ENCODE measurements around the gene GUCY2C. TPM values are rescaled to one million over a fixed set of nuclear protein-coding genes. Genes with fewer than 3 reads are reported as not detected.

The GUCY2C gene
- total RNA-seq, 1 donor, result not detected

GRCh38 chr12:14714437-14714836 is 18.0 kb upstream of the GUCY2C start:
- H3K4me2 ChIP-seq (ENCODE audit: insufficient read depth, low read length), result no peak overlapping the region
- TF ChIP-seq CTCF (IDR thresholded peaks at IDR 0.05; ENCODE audit: extremely low read depth, low read depth, low read length), result no peak
- H4K20me1 ChIP-seq (ENCODE audit: insufficient read depth, low read length), result no peaks in the 10 kb centered on the region
- H3K27me3 ChIP-seq (ENCODE audit: insufficient read depth, low read length), result peaks cover 3% of the 10 kb centered on the region
- no peak for DNase-seq (ENCODE audit: insufficient read length, low spot score, missing footprints)
- H3K79me2 ChIP-seq (ENCODE audit: insufficient read depth, low read length), result no peaks in the 10 kb centered on the region
- no peaks in the 10 kb centered on the region for H3K9me3 ChIP-seq (ENCODE audit: low read depth, low read length)
- no peak overlapping the region for H3K27ac ChIP-seq (ENCODE audit: low read depth, low read length)
- no peaks in the 10 kb centered on the region for H3K4me1 ChIP-seq (ENCODE audit: insufficient read depth, low read length)
- no peaks in the 10 kb centered on the region for H3K36me3 ChIP-seq (ENCODE audit: insufficient read depth, low read length)
- H2AFZ ChIP-seq (ENCODE audit: low read length), result no peak overlapping the region
- H3K4me3 ChIP-seq (ENCODE audit: insufficient read depth, low read length), result no peak overlapping the region

- H3K4me3 ChIP-seq (ENCODE audit: insufficient read depth, low read length), result no peak overlapping the region
- TF ChIP-seq CTCF (IDR thresholded peaks at IDR 0.05; ENCODE audit: extremely low read depth, low read depth, low read length), result no peak
Observed at GRCh38 chr12:14710632-14711320, 14.4 kb upstream of the GUCY2C start.

GRCh38 chr12:14701809-14702568 is 5.6 kb upstream of the GUCY2C start:
- Histone ChIP-seq H2AFZ (ENCODE audit: low read length) (no peak overlapping the region), H3K36me3 (ENCODE audit: insufficient read depth, low read length) (no peaks in the 10 kb centered on the region), H3K4me1 (ENCODE audit: insufficient read depth, low read length) (no peaks in the 10 kb centered on the region), H3K79me2 (ENCODE audit: insufficient read depth, low read length) (no peaks in the 10 kb centered on the region), H3K27me3 (ENCODE audit: insufficient read depth, low read length) (no peaks in the 10 kb centered on the region), H3K9me3 (ENCODE audit: low read depth, low read length) (no peaks in the 10 kb centered on the region), H3K4me2 (ENCODE audit: insufficient read depth, low read length) (no peak overlapping the region), H3K27ac (ENCODE audit: low read depth, low read length) (no peak overlapping the region), H3K4me3 (ENCODE audit: insufficient read depth, low read length) (no peak overlapping the region), H4K20me1 (ENCODE audit: insufficient read depth, low read length) (no peaks in the 10 kb centered on the region)
- DNase-seq (ENCODE audit: insufficient read length, low spot score, missing footprints), result no peak
- no peak for TF ChIP-seq CTCF (IDR thresholded peaks at IDR 0.05; ENCODE audit: extremely low read depth, low read depth, low read length)

More at GRCh38 chr12:14710632-14711320, 14.4 kb upstream of the GUCY2C start:
- no peak overlapping the region for H3K4me2 ChIP-seq (ENCODE audit: insufficient read depth, low read length)
- no peaks in the 10 kb centered on the region for H3K4me1 ChIP-seq (ENCODE audit: insufficient read depth, low read length)
- H3K27ac ChIP-seq (ENCODE audit: low read depth, low read length), result no peak overlapping the region
- DNase-seq (ENCODE audit: insufficient read length, low spot score, missing footprints), result no peak
- H3K9me3 ChIP-seq (ENCODE audit: low read depth, low read length), result no peaks in the 10 kb centered on the region
- peaks cover 3% of the 10 kb centered on the region for H3K27me3 ChIP-seq (ENCODE audit: insufficient read depth, low read length)
- H3K79me2 ChIP-seq (ENCODE audit: insufficient read depth, low read length), result no peaks in the 10 kb centered on the region
- H2AFZ ChIP-seq (ENCODE audit: low read length), result no peak overlapping the region
- no peaks in the 10 kb centered on the region for H3K36me3 ChIP-seq (ENCODE audit: insufficient read depth, low read length)
- H4K20me1 ChIP-seq (ENCODE audit: insufficient read depth, low read length), result no peaks in the 10 kb centered on the region

GRCh38 chr12:14700935-14701334 is 4.5 kb upstream of the GUCY2C start:
- no peak for TF ChIP-seq CTCF (IDR thresholded peaks at IDR 0.05; ENCODE audit: extremely low read depth, low read depth, low read length)
- Histone ChIP-seq H3K79me2 (ENCODE audit: insufficient read depth, low read length) (no peaks in the 10 kb centered on the region), H3K4me1 (ENCODE audit: insufficient read depth, low read length) (no peaks in the 10 kb centered on the region), H3K4me2 (ENCODE audit: insufficient read depth, low read length) (no peak overlapping the region), H2AFZ (ENCODE audit: low read length) (no peak overlapping the region), H3K36me3 (ENCODE audit: insufficient read depth, low read length) (no peaks in the 10 kb centered on the region), H3K4me3 (ENCODE audit: insufficient read depth, low read length) (no peak overlapping the region), H3K27ac (ENCODE audit: low read depth, low read length) (no peak overlapping the region), H4K20me1 (ENCODE audit: insufficient read depth, low read length) (no peaks in the 10 kb centered on the region), H3K27me3 (ENCODE audit: insufficient read depth, low read length) (no peaks in the 10 kb centered on the region), H3K9me3 (ENCODE audit: low read depth, low read length) (no peaks in the 10 kb centered on the region)
- no peak for DNase-seq (ENCODE audit: insufficient read length, low spot score, missing footprints)
